DMS 273 (cell line): ENCODE measurements around the gene HERPUD1.
"Not testable (repeated sequence)": the region's sequence is repeated elsewhere in the genome, so short reads cannot be mapped to it uniquely, and the experiment has no call there.

Experiments used
- DNase-seq: peaks from one replicate; lab custom pipeline; 2025; ENCODE audit not compliant: unreplicated experiment; lab: John Stamatoyannopoulos, UW

Gene HERPUD1

DNA sequence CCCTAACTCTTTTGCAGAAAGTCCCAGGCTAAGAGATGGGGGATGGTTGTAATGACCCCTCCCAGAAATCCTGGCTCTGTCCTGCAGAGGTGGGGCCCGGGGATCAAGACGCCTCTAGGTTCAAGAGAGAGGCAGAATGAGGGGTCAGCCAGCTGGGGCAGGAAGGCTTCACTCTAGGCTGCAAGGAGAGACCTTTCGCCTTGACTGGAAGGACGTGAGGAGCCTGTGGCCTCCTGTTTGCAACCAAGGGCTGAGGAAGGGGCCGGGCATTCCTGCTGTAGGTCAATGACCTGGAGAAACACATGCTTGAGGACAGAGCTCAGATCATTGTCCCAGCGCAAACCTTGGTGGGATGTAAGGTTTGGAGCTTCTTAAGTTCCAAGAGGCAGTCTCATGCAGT, 21.1 kb downstream of the HERPUD1 start:
- no peak for DNase-seq

DNA sequence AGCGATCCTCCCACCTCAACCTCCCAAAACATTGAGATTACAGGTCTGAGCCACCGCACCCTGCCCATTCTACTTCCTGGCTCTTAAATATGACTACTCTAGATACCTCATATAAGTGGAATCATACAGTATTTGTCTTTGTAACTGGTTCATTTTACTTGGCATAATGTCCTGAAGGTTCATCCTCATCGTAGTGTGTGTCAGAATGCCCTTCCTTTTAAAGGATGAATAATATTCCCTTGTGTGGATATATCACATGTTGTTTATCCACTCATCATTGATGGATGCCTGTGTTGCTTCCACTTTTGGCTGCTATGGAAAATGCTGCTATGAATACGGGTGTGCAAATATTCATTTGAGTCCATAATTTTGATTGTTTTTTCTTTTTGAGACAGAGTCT, 24.1 kb downstream of the HERPUD1 start:
- no peak for DNase-seq

DNA sequence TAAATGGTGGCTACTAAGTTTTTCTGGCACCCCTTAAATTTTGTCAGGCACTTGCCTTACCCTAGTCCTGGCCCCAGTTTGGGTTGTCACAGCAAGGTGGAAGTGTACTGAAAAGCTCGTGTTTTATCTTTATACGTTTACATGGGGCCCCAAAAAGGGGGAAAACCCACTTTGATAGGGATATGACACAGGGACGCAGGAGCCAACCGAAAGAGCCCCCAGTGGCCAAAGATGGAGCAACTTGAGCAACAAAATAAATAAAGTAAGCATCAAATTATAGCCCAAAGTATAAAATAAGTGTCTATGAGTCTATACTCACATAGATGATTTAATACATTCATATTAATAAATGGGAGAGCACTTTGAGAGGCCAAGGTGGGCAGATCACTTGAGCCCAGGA, 24.8 kb downstream of the HERPUD1 start:
- DNase-seq, result no peak

DNA sequence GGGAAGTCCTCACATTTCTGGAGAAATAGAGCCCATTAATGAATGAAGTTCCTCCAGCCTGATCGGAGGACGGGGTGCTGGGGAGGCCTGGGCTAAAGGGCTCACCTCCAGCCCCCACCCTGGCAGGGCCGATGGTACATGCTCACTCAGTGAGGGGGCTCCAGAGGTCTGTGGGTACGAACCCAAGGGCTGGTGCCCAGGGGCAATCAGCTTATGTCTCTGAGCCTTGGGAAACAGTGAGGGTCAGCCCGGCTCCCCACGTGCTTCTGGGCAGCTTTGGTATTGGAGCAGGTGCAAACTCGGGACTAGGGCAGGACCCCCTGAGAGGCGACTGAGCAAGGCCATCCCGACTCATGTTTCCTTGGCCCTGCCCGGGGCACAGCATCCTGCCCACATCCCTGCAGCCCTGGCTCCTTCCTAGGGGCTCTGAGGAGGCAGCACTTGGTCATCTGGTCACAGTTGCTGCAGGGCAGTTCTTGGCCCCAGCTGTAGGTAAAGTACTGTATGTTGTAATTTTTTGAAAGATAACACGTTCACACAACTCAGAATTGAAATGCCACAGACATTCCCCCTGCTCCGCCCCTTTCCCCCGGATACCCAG, 28.8 kb downstream of the HERPUD1 start:
- DNase-seq, result peak; percentile 64

DNA sequence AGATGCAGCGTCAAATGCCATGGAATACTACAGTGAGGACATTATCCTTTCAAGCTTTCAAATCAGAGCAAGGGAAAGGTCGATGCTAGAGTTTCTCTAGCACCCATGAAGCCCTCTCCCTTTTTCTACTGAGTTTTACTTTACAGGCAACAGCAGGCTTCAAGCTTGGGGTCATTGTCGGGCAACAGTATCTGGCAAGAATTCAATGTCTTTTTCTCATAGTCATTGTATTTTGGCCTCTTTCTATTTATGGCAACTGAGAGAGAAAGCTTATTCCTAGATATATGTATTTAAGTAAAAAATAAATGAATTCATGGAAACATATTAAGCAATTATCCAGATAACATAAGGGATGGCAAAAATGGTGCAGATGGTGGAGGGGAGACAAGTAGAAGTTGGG, 29.4 kb downstream of the HERPUD1 start:
- peak; percentile 42 for DNase-seq

DNA sequence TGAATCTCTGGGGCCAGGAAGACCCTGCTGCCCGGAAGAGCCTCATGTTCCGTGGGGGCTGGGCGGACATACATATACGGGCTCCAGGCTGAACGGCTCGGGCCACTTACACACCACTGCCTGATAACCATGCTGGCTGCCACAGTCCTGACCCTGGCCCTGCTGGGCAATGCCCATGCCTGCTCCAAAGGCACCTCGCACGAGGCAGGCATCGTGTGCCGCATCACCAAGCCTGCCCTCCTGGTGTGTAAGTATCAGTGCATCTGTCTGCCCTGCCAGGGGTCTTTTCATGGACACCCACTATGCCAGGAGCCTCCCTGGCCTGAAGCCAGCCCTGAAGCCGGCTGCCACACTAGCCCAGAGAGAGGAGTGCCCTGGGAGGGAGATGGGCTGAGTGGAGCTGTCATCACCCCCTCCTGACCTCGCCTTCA, 29.9 kb downstream of the HERPUD1 start, which contains the start of gene CETP:
Gene CETP (plus strand): TSS at position 100 of the 431 bp plus-strand sequence. CDS start 30 bp downstream, at position 130.
- DNase-seq, result peak; percentile 21

DNA sequence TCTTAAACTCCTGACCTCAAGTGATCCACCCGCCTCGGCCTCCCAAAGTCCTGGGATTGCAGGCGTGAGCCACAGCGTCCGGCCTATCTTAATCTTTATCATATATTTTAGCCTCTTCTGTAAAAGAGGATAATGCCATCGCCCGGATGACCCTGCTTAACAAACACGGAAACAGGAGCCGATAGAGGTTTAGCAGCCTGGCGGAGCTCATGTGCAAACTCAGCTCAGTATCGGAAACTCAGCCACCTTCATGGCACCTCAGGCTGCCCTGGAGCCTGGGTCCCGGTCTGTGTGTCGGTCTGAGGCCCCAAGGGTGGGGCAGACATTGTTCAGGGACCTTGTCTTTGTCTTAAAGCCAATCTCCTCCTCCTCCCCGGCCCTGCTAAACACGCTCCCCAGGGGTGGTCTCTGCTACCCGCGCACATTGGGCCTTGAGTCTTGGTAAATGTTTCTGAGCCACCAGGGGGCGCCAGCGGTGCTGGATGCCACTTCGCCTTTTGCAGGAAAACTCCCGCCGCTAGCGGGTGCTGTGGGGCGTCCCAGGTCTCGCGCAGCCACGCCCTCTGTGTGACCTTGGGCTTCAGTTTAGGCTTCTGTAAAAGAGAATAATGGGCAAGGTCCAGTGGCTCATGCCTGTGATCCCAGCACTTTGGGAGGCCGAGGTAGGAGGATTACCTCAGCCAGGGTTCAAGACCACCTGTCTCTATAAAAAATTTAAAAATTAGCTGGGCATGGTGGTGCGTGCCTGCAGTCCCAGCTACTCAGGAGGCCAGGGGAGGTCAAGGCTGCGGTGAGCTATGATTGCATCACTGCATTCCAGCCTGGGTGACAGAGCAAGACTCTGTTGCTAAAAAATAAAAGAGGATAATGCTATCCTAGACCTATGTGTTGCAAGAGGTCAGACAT, 32.6 kb downstream of the HERPUD1 start:
- peak; percentile 71 for DNase-seq

DNA sequence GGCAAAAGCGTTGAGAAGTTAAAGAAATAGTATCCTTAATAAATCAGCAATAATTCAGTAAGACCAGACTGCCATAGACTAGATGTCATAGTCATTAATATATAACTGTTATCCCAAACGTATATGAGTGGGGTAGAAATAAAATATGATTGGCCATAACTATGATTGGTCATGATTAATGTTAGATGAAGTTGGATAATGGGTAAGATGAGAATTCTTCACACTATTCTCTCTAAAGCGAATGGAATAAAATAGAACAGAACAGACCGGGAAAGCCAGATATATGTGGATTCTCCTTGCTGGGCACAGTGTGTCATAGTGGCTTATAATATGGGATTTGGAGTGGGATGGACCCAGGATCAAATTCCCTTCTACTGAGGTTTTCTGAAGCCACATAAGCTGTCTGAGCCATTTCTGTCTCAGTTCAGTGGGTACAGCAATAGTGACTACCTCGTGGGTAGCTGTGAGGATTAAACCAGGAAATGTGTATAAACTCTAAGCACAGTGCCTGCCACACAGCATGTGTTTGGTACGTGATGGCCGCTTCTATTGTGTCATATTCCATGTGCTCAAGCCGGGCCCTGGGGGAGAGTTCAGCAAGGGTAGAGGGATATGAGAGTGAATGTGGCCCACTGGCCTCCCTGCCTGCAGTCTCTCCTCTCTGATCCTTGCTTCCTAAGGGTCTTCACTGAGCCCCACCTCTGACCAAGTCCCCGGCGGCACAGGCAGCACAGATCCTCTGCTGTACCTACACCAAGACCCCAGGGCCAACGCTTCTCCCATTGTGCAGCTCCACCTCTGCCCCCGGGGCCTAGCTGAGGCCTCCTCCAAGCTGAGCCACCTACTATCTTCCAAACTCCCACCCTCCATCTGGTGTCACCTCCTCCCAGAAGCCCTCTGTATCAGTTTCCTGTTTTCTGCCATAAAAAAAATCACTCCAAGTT, 33.5 kb downstream of the HERPUD1 start:
- DNase-seq, result peak; percentile 28

DNA sequence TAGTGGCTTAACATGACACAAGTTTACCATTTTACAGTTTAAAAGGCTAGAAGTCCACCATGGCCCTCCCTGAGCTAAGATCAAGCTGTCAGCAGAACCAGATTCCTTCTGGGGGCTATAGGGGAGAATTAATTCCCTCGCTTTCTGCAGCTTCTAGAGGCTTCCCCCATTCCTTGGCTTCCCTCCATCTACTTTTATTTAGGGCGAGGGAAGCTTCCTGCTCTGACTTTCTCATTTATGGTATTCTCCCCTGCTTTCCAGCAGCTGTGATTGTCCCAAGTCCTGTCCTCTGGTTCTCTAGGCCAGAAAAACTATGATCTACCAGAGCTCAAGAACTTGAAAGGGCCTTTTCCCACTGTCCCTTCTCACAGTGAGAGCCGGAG, 34.1 kb downstream of the HERPUD1 start:
- DNase-seq, result no peak

DNA sequence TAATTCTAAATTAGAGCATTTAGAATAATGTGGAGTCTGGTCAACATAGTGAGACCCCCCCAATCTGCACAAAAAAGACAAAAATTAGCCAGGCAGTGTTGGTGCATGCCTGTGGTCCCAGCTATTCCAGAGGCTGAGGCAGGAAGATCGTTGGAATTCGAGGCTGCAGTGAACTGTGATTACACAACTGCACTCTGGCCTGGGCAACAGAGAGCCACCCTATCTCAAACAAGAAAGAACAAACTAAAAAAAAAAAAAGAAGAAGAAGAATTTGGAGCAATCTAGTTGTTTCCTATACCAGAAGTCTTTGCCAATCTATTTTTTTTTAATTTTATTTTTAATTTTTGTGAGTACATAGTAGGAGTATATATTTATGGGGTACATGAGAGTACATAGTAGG, 35.8 kb downstream of the HERPUD1 start:
- no peak for DNase-seq

DNA sequence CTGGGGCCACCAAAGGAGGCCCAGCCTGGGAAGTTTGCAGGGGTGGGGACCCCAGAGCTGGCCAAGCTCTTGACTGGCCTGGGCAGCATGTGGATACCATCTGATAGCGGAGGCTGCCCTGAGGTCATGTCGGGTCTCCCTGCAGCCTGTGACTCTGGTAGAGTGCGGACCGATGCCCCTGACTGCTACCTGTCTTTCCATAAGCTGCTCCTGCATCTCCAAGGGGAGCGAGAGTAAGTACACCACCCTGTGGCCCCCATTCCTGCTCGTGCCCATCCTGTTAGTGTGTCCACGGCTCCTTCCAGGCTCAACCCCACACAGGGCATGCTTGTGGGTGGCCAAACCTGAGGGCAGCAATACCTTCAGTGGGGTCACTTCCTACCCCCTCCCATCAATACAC, 37.8 kb downstream of the HERPUD1 start:
- DNase-seq, result no peak

DNA sequence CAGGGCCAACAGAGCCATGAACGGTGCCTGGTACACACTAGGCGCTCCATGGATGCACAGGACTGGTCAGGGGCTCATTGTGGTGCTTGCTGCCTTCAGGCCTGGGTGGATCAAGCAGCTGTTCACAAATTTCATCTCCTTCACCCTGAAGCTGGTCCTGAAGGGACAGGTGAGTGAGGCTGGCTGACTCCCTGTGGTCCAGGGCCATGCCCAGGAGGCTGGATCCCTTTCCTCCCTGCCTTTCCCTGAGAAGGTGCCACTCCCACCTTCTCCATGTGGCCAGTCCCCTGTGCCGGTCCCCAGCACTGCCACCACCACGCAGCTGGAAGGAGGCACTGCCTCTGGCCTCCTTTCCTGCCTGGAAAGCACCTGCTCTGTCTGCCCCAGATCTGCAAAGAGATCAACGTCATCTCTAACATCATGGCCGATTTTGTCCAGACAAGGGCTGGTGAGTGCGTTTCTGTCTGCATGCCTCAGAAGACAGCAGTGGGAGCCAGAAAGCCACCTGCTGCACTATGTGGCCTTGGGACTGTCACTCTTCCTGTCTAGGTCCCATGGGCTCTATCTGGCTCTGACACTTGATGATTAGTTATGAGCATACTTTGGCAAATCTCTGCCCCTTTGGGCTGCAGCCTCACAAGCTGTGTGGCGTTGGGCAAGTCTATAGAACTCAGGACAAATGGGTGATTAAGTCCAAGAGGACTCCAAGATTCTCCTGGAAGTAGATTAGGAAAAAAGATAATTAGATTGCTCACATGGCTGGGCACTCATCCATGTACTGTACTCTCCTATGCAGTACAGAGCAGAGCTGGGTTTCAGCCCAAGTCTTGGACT, 39.2 kb downstream of the HERPUD1 start:
- no peak for DNase-seq

DNA sequence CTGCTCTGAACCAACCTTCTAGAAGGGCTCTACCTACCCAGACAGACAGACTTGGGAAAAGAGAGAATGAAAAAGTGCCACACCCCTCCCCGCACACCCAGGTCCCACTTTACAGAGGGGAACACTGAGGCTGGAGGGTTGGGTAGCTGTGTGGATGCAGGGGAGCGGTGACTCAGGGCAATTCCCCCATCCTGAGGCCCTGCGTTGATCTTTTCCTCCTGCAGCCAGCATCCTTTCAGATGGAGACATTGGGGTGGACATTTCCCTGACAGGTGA, 39.8 kb downstream of the HERPUD1 start:
- no peak for DNase-seq

DNA sequence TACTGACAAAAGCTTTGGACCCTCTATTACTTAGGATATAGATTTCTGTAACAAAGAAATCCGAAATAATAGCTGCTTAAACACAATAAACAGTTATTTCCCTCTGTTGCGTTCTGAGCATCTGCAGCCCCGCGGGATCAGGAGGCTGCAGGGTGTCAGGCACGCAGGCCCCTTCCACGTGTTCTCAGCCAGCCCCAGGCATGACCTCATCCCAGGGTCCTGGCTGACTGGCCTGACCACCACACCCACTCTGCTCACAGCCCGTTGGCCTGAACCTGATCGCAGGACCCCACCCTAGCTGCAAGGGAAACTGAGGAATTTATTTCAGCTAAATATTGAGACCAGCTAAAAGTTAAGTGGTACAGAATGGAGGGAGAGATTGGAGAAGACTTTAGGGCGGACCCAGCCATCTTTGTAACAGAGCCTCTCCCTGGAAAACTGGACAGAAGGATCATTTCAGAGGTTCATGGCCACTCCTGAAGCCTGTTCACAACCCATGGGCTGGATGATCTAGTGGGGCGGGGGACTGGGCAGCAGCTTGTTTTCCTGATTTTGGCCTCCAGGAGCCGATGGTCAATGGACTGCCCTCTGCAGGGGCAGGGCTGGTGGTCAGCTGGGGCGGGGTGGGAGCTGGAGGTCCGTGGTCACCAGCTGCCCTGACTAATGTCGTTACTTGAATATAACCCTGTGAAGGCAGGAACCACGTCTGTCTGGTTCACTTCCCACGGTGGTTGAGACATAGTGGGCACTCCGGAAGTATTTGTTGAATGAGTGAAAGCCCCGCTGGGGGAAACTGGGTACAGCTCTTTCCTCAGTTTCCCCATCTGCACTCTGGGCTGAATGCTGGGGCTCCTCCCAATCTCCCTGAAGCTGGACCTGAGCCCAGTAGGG, 40.7 kb downstream of the HERPUD1 start:
- DNase-seq, result no peak

DNA sequence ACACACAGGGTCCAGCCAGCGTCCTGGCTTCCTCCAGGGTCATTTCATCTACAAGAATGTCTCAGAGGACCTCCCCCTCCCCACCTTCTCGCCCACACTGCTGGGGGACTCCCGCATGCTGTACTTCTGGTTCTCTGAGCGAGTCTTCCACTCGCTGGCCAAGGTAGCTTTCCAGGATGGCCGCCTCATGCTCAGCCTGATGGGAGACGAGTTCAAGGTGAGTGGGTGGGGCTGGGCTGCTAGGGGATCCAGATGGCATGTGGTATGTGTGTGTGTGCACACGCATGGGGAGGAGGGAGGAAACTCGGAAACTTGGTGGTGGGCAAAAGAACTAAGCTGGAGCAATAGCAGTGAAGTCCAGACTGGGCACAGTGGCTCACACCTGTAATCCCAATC, 41.4 kb downstream of the HERPUD1 start:
- DNase-seq, result peak; percentile 17

DNA sequence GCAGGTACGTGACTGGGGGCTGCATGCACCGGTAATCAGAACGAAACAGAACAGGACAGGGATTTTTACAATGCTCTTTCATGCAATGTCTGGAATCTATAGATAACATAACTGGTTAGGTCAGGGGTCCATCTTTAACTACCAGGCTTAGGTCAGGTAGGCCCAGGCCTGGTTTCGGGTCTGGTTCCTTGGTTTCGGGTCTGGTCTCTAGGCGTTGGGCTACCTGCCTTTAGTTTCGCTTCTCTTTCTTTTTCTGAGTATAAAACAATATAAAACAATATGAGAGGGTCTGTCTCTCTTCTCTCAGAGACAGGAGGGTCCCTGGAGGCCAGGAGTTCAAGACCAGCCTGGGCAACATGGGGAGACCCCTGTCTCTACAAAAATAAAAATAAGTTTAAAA, 42.0 kb downstream of the HERPUD1 start:
- DNase-seq, result not testable (repeated sequence)

DNA sequence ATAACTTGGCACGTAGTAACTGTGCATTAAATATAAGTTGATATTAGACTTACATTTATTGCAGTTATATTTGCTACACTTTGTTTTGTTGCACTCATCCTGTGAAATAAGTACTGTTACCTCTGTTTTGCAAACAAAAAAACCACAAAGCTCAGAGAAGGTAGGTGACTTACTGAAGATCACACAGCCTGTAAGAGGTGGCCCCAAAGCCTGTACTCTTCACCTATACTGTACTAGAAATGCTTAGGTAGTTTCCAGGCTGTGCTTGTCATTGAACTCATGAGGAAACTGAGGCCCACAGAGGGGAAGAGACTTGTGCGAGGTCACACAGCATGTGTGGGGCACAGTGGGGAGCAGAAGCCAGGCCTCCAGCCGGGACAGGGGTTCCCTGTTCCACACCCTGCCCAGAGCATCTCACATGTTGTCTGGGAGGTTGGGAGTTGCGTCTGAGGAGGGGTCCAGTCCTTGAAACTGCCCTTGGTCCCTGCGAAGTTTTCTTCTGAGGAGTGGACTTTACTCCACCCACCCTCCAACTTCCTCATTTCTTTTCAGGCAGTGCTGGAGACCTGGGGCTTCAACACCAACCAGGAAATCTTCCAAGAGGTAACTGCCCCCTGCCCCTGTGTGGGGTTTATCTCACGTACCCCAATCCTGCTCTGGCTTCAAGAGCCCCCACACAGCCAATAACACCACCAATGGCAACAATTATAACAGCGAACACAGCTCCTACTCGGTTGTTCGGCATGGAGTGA, 42.8 kb downstream of the HERPUD1 start:
- DNase-seq, result no peak

DNA sequence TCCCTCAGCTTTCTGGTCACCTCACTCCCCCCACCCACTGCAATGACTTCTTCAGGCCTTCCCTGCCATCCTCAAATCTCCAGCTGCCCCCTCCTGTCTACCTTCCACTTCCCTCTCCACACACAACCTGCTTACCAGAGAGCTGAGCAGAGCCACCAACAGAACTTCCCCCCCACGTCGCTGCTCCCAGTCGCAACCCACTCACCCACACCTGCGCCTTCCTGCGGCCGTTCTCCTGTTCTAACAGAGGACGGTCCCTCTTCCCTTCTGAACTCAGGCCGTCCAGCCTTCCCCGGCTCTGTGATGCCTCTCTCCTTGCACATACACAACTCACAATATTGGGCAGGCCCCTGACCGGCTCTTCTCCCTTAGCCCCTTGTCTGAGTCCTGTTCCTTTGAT, 43.8 kb downstream of the HERPUD1 start:
- DNase-seq, result no peak

DNA sequence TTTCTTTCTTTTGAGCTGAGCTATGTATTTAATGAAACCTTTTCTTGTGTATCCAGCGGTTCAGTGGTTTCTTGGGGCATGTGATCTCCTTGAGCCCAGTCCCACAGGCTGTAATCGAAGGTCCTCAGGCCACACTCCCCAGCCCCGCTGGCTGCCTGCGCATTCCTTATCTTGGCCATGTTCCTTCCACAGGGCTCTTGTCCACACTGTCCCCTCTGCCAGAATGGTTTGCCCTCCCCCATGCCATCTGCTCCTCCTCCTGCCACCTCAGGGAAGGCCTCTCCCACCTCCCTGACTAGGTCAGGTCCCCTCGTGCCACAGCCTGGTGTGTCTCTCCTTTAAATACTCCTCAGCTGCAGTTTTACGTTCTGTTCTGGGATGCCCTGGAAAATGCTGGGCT, 45.3 kb downstream of the HERPUD1 start:
- peak; percentile 38 for DNase-seq
